GM18520 (cell line): ENCODE data around the gene HOMER2.
"Not testable (repeated sequence)": the region's sequence is repeated elsewhere in the genome, so short reads cannot be mapped to it uniquely, and the experiment has no call there.

Source experiments
- ATAC-seq: cut with Tn5 transposase; IDR thresholded peaks from one replicate; pipeline ENCODE4 v1.9.1; 2021; ENCODE audit not compliant: unreplicated experiment

HOMER2 gene

GRCh38 chr15:82966671-82967071 lies 14.2 kb upstream of the HOMER2 start:
- peak; percentile 91 for ATAC-seq

GRCh38 chr15:82964890-82965289 lies 12.4 kb upstream of the HOMER2 start:
- no peak for ATAC-seq

GRCh38 chr15:82963471-82964341 lies 11.2 kb upstream of the HOMER2 start:
- ATAC-seq = no peak

- no peak for ATAC-seq
These were observed 8.2 kb upstream of the HOMER2 start for GRCh38 chr15:82960766-82961165.

GRCh38 chr15:82959423-82959822 lies 6.9 kb upstream of the HOMER2 start:
- no peak for ATAC-seq

- no peak for ATAC-seq
These were observed 6.1 kb upstream of the HOMER2 start for GRCh38 chr15:82958638-82959037.

- ATAC-seq = no peak
These were observed 905 bp downstream of the HOMER2 start for GRCh38 chr15:82951472-82952157.

GRCh38 chr15:82950746-82951370 lies 1.7 kb downstream of the HOMER2 start:
- ATAC-seq = no peak

- no peak for ATAC-seq
These were observed 2.2 kb downstream of the HOMER2 start for GRCh38 chr15:82950295-82950694.

- ATAC-seq = no peak
These were observed 6.3 kb downstream of the HOMER2 start for GRCh38 chr15:82946155-82946701.

- no peak for ATAC-seq
These were observed 7.2 kb downstream of the HOMER2 start for GRCh38 chr15:82945326-82945725.

- no peak for ATAC-seq
These were observed 7.7 kb downstream of the HOMER2 start for GRCh38 chr15:82944821-82945220.

GRCh38 chr15:82944056-82944455 lies 8.5 kb downstream of the HOMER2 start:
- ATAC-seq = no peak

GRCh38 chr15:82943176-82943575 lies 9.3 kb downstream of the HOMER2 start:
- ATAC-seq = no peak

- ATAC-seq = no peak
These were observed 9.8 kb downstream of the HOMER2 start for GRCh38 chr15:82942691-82943090.

- not testable (repeated sequence) for ATAC-seq
These were observed 12.8 kb downstream of the HOMER2 start for GRCh38 chr15:82939678-82940077.

- no peak for ATAC-seq
These were observed 14.8 kb downstream of the HOMER2 start for GRCh38 chr15:82937712-82938058.

GRCh38 chr15:82936966-82937711 lies 15.4 kb downstream of the HOMER2 start:
- no peak for ATAC-seq

GRCh38 chr15:82935382-82935781 lies 17.1 kb downstream of the HOMER2 start:
- no peak for ATAC-seq

GRCh38 chr15:82934100-82934880 lies 18.2 kb downstream of the HOMER2 start:
- ATAC-seq = no peak
